ENCODE results near the gene TCTN2.

DNA sequence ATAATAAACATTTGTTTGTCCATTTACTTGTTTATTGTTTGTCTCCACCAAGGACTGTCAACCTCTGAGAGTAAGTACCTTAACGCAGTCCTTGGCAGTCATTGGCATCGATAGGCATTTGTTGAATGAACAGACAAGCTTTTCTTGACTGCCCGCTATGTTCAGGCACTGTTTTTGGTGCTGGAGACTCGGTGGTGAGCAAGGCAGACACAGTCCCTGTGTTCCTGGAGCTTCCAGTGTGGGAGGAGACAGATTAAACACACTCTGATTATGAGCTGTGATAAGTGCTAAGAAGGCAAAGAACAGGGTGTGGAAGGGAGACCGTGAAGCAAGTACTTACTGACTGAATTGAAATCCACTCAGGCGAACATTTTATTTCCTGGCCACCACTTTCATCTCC lies 42.5 kb downstream of the TCTN2 start:
- TF ChIP-seq CTCF (conservative IDR thresholded peaks at IDR 0.05; ENCODE audit: low read length) (no peak), EZH2phosphoT487 (IDR thresholded peaks at IDR 0.05; ENCODE audit: borderline replicate concordance, low read depth, low read length) (no peak)
